AG10803 (cell line): Measurements from ENCODE around the gene ITPR3.

Experiments
- DNase-seq: peaks from one replicate; pipeline ENCODE4 v3.0.0; 2010; ENCODE audit warnings: low read depth
- H3K4me3 ChIP-seq: 2 replicates; pipeline ENCODE4 v1.5.1; 2011; ENCODE audit warnings: mild to moderate bottlenecking, low read length, control low read depth
- TF ChIP-seq, protein P1 (sequence below): conservative IDR thresholded peaks from 2 replicates; pipeline ENCODE4 v1.5.1; 2011; ENCODE audit warnings: mild to moderate bottlenecking, low read length, control low read depth, inconsistent platforms

The ITPR3 gene

DNA sequence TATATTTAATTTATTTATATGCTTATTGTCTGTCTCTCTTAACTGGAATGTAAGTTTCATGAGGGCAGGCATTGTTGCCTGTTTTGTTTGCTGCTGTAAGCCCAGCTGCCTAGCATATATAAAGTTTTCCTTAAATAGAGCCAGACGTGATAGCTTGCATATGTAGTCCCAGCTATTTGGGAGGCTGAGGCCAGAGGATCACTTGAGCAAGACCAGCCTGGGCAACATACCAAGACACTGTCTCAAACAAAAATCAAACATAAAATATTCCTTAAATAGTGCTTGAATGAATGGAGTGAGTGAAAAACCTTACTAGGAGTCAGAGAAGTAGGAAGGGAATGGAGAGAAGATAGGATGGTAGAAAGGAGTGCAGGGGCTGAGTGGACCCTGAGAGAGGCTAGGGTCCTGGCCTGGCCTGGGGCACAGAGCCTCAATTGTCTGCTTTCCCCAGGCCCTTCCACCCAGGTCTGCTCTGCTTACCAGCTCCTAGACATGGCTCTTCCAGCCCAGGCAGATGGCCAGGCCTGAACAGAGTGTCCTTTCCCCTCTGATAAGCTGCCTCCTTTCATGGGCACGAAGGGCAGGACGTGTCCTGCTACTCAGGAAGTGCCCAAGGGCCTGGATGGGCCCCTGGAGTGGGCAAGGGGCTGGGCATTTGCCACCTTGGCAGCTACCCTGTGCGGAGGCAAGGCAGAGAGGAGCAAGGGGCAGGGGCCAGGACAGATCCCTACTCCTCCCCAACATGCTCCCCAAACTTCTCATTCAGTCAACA lies 23.4 kb upstream of the ITPR3 start:
- DNase-seq, result no peak
- no peak overlapping the region for H3K4me3 ChIP-seq
- TF ChIP-seq, protein P1, sequence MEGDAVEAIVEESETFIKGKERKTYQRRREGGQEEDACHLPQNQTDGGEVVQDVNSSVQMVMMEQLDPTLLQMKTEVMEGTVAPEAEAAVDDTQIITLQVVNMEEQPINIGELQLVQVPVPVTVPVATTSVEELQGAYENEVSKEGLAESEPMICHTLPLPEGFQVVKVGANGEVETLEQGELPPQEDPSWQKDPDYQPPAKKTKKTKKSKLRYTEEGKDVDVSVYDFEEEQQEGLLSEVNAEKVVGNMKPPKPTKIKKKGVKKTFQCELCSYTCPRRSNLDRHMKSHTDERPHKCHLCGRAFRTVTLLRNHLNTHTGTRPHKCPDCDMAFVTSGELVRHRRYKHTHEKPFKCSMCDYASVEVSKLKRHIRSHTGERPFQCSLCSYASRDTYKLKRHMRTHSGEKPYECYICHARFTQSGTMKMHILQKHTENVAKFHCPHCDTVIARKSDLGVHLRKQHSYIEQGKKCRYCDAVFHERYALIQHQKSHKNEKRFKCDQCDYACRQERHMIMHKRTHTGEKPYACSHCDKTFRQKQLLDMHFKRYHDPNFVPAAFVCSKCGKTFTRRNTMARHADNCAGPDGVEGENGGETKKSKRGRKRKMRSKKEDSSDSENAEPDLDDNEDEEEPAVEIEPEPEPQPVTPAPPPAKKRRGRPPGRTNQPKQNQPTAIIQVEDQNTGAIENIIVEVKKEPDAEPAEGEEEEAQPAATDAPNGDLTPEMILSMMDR, result no peak

DNA sequence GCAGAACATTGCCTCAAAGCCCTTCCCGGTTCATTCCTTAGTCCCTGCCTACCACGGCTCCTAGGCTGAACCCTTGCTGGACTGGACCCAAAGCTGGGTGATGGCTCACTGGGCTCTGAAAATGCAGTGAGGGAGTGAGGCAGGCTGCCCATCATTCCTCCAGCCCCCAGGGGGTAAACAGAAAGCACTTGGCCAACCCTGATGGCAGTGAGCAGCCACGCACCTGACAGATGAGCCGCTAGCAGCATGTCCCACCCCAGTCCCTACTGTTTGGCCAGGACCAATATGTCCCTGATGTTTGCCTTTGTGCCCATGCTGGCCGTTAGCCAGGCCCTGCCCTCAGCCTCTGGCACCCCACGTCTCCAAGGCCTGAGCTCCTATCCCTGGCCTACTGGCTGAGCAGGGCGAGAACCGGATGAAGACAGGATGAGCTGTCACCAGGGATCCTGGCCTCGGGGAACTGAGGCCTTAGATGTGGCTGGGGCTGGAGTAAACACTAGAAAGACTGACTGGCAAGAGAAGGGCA lies 21.6 kb upstream of the ITPR3 start:
- DNase-seq, result no peak
- TF ChIP-seq, protein P1, result no peak
- no peak overlapping the region for H3K4me3 ChIP-seq

DNA sequence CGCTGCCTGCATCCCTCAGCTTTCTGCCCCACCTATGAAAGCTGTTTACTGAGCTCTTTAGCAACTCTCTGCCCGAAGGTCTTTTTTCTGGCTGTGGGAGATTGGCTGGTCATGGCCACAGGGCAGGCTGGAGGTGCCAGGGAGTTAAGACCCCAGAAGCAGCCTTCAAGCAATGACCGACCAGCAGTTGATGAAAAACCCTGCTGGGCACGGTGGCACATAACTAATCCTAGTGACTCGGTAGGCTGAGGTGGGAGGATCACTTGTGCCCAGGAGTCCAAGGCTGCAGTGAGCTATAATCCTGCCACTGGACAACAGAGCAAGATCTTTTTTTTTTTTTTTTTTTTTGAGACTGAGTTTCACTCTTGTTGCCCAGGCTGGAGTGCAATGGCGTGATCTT lies 20.4 kb upstream of the ITPR3 start:
- H3K4me3 ChIP-seq, result no peak overlapping the region
- no peak for DNase-seq
- TF ChIP-seq, protein P1, result no peak

DNA sequence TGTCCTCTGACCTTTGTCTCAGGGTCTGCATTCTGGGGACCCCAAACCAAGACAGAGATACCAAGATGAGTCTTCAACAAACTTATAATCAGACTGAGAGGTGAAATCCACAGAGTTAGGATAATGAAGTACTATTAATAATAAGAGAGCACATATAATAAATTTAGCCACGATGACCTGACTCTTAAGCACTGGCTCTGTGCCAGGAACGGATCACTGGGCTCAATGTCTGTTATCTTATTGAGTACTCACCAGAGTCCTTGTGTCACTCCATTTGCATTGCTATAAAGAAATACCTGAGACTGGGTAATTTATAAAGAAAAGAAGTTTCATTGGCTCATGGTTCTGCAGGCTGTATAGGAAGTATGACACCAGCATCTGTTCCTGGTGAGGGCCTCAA lies 18.9 kb upstream of the ITPR3 start:
- no peak overlapping the region for H3K4me3 ChIP-seq
- TF ChIP-seq, protein P1, result no peak
- DNase-seq, result no peak

DNA sequence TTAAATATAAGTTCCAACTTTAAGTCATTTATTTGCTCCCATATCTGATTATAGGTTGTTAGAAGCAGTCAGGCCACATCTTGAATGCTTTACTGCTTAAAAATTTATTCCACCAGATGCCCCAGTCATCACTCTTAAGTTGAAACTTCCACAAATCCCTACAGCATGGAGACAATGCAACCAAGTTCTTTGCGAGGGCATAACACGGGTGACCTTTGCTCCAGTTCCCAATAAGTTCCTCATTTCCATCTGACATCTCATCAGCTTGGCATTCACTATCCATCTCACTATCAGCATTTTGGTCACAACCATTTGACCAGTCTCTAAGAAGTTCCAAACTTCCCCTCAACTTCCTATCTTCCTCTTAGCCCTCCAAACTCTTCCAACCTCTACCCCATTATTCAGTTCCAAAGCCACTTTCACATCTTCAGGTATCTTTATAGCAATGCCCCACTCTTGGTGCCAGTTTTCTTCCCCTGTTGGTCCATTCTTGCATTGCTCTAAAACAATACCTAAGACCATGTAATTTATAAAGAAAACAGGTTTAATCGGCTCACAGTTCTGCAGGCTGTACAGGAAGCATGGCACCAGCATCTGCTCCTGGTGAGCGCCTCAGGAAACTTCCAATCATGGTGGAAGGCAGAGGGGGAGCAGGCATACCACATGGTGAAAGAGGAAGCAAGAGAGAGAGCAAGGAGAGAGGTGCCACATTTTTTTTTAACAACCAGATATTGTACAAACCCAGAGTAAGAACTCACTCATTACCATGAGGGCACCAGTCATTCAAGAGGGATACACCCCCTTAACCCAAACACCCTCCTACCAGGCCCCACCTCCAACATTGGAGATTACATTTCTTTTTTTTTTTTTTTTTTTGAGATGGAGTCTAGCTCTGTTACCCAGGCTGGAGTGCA lies 15.9 kb upstream of the ITPR3 start:
- TF ChIP-seq, protein P1, result no peak
- DNase-seq, result peak; percentile 35
- H3K4me3 ChIP-seq, result no peak overlapping the region

DNA sequence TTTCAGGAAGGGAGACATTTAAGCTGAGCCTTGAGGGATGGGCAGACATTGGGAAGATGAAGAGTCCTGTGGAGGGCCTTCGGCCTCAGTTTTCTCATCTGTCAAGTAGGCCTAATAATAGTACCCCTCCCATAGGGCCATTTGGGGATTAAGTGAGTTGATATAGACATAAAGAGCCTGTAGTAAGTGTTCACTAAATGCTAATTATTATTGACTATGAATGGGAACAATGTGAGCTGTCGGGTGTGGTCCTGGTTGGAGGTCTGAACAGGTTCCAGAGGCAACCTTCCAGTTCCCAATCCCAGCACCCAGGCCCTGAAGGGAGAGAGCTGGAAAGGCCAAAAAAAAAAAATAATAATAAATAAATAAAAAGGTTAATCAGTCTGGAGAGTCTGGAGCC lies 14.5 kb upstream of the ITPR3 start:
- no peak for DNase-seq
- H3K4me3 ChIP-seq, result no peak overlapping the region
- TF ChIP-seq, protein P1, result no peak
